NB4 (cell line): ENCODE results near the gene MOB3C.

ENCODE experiments used
- CTCF ChIP-seq: IDR thresholded peaks from one replicate; pipeline ENCODE4 v1.5.1; 2012; ENCODE audit warnings: low read depth, low read length
- MYC ChIP-seq: IDR thresholded peaks from 2 replicates; pipeline ENCODE4 v1.6.1; 2011; ENCODE audit warnings: low read depth, low read length
- POLR2A ChIP-seq: IDR thresholded peaks from 2 replicates; pipeline ENCODE4 v1.6.1; 2011; ENCODE audit warnings: mild to moderate bottlenecking; ENCODE audit not compliant: insufficient read length; ENCODE audit errors: extremely low read depth

GRCh38 chr1:46592823-46593222, 23.8 kb downstream of the MOB3C start:
- TF ChIP-seq CTCF (no peak), MYC (no peak), POLR2A (no peak)
